HepG2 (cell line): ENCODE data around the gene BAG3. TPM values are rescaled to one million over a fixed set of nuclear protein-coding genes. Genes with fewer than 3 reads are reported as not detected.

ENCODE experiments used
- ATAC-seq: fragments of 200-7000 bp; cut with Tn5 transposase; 3 replicates; pipeline ENCODE4 v1.9.1; 2020; ENCODE audit warnings: mild to moderate bottlenecking, moderate library complexity
- BruUV-seq: library from RNA; stranded (reverse); fragments of 400-500 nt; replicated peaks from 2 replicates; lab custom pipeline; 2021; lab: Mats Ljungman, UMichigan
- CTCF ChIA-PET: fragments of 300-600 bp; formaldehyde crosslinking; extraction: SDS; loops from one replicate; lab custom pipeline; 2021; ENCODE audit warnings: low total read pairs, inconsistent platforms, low intra/inter-chr PET ratio; lab: Yijun Ruan, JAX
- POLR2A ChIA-PET: fragments of 350-600 bp; sonication (Branson Sonifier 250); formaldehyde crosslinking; loops from one replicate; lab custom pipeline; 2020; ENCODE audit warnings: antibody characterized with exemption, inconsistent platforms; lab: Yijun Ruan, JAX
- DNase-seq: peaks from one replicate; pipeline ENCODE4 v3.0.0-alpha.2; 2015; ENCODE audit warnings: low spot score
- FAIRE-seq: peaks from 3 replicates; lab custom pipeline; 2011; peaks lifted over from hg19 to GRCh38; lab: Jason Lieb, UNC
- H2AFZ ChIP-seq: one replicate; pipeline ENCODE4 v1.6.1; 2011; ENCODE audit warnings: low read length, inconsistent platforms
- H3K27ac ChIP-seq: fragments of 300-600 bp; 3 replicates; pipeline ENCODE4 v1.8.0; 2011; ENCODE audit warnings: mixed run types, mild to moderate bottlenecking, mixed read lengths, low read length, inconsistent platforms; ENCODE audit not compliant: insufficient read depth; ENCODE audit errors: extremely low read length
- H3K27me3 ChIP-seq, 2 experiments: fragments of 200-600 bp in 1 of 2; 2 replicates in 1 of 2; 3 replicates in 1 of 2; pipeline versions ENCODE4 v1.6.0 to v1.8.0; 2011; ENCODE audit warnings: low read length in 2 of 2, mild to moderate bottlenecking in 2 of 2, moderate library complexity in 2 of 2, inconsistent platforms in 1 of 2; ENCODE audit not compliant: insufficient read depth in 2 of 2, control insufficient read depth in 1 of 2
- H3K36me3 ChIP-seq, 2 experiments: fragments of 200-600 bp in 1 of 2; replicated peaks in 1 of 2; 2 replicates in 1 of 2; 3 replicates in 1 of 2; pipeline versions ENCODE4 v1.5.1 to v1.8.0; 2011; ENCODE audit warnings: low read length in 2 of 2, inconsistent platforms in 1 of 2; ENCODE audit not compliant: insufficient read depth in 2 of 2, control insufficient read depth in 1 of 2
- H3K4me1 ChIP-seq: 2 replicates; pipeline ENCODE4 v1.5.1; 2012; ENCODE audit warnings: low read length, inconsistent platforms; ENCODE audit not compliant: insufficient read depth
- H3K4me2 ChIP-seq: 2 replicates; pipeline ENCODE4 v1.6.0; 2011; ENCODE audit warnings: low read depth, low read length, inconsistent platforms
- H3K4me3 ChIP-seq, 3 experiments: fragments of 200-600 bp in 1 of 3; sonication (generic), shearing (Covaris generic) in 1 of 3; replicated peaks in 1 of 3; 2 replicates each; pipeline ENCODE4 v1.5.1; 2011 to 2016; ENCODE audit warnings: low read length in 3 of 3, inconsistent platforms in 2 of 3, low read depth in 2 of 3, mild to moderate bottlenecking in 2 of 3, control low read depth in 1 of 3, mixed read lengths in 1 of 3; ENCODE audit not compliant: insufficient read depth in 1 of 3
- H3K79me2 ChIP-seq: one replicate; pipeline ENCODE4 v1.6.1; 2011; ENCODE audit warnings: low read length, inconsistent platforms; ENCODE audit not compliant: insufficient read depth
- H3K9ac ChIP-seq: 2 replicates; pipeline ENCODE4 v1.6.0; 2011; ENCODE audit warnings: mild to moderate bottlenecking, low read depth, low read length, inconsistent platforms; ENCODE audit not compliant: insufficient read depth
- H3K9me3 ChIP-seq: 2 replicates; pipeline ENCODE4 v1.5.1; 2012; ENCODE audit warnings: mild to moderate bottlenecking, low read length
- H4K20me1 ChIP-seq: 2 replicates; pipeline ENCODE4 v1.6.0; 2011; ENCODE audit warnings: inconsistent platforms, mild to moderate bottlenecking, low read length, moderate library complexity; ENCODE audit not compliant: insufficient read depth
- FOXC1 ChIP-seq: sonication (generic); formaldehyde crosslinking; IDR thresholded peaks from 2 replicates; pipeline ENCODE4 v1.8.0; 2022; ENCODE audit warnings: mild to moderate bottlenecking, missing genetic modification reagents, borderline replicate concordance
- FOXJ3 ChIP-seq: sonication (generic); formaldehyde crosslinking; IDR thresholded peaks from 2 replicates; pipeline ENCODE4 v1.4.0; 2020; ENCODE audit warnings: missing genetic modification reagents, mild to moderate bottlenecking, borderline replicate concordance
- GZF1 ChIP-seq: sonication (generic); formaldehyde crosslinking; IDR thresholded peaks from 2 replicates; pipeline ENCODE4 v1.5.1; 2020; ENCODE audit warnings: mild to moderate bottlenecking, missing genetic modification reagents
- KDM2A ChIP-seq: sonication (generic); formaldehyde crosslinking; IDR thresholded peaks from 2 replicates; pipeline ENCODE4 v1.4.0; 2020; ENCODE audit warnings: low read depth, missing genetic modification reagents, borderline replicate concordance
- NCOR1 ChIP-seq: fragments of 200-600 bp; sonication (generic); IDR thresholded peaks from 2 replicates; pipeline ENCODE4 v1.7.0; 2017; ENCODE audit warnings: antibody characterized with exemption, low read length, borderline replicate concordance
- PHF8 ChIP-seq: sonication (generic); formaldehyde crosslinking; IDR thresholded peaks from 2 replicates; pipeline ENCODE4 v1.5.0; 2020; ENCODE audit warnings: missing genetic modification reagents
- ZBTB49 ChIP-seq: sonication (generic); formaldehyde crosslinking; IDR thresholded peaks from 2 replicates; pipeline ENCODE4 v1.4.0; 2020; ENCODE audit warnings: missing genetic modification reagents, borderline replicate concordance
- ZNF180 ChIP-seq: sonication (generic); formaldehyde crosslinking; IDR thresholded peaks from 2 replicates; pipeline ENCODE4 v1.4.0; 2020; ENCODE audit warnings: low read depth, missing genetic modification reagents, borderline replicate concordance
- ZNF3 ChIP-seq: IDR thresholded peaks from 2 replicates; pipeline ENCODE4 v1.7.0; 2017; ENCODE audit warnings: inconsistent platforms
- ZNF570 ChIP-seq: sonication (generic); formaldehyde crosslinking; IDR thresholded peaks from 2 replicates; pipeline ENCODE4 v1.4.0; 2020; ENCODE audit warnings: mild to moderate bottlenecking, missing genetic modification reagents, borderline replicate concordance
- ZNF574 ChIP-seq: sonication (generic); formaldehyde crosslinking; IDR thresholded peaks from 2 replicates; pipeline ENCODE4 v1.4.0; 2020; ENCODE audit warnings: missing genetic modification reagents
- ZNF766 ChIP-seq: sonication (generic); formaldehyde crosslinking; IDR thresholded peaks from 2 replicates; pipeline ENCODE4 v1.5.0; 2020; ENCODE audit warnings: missing genetic modification reagents, borderline replicate concordance
- ZNF782 ChIP-seq: sonication (generic); formaldehyde crosslinking; IDR thresholded peaks from 2 replicates; pipeline ENCODE4 v1.4.0; 2020; ENCODE audit warnings: missing genetic modification reagents, mild to moderate bottlenecking, borderline replicate concordance
- ZSCAN12 ChIP-seq: sonication (generic); formaldehyde crosslinking; IDR thresholded peaks from 2 replicates; pipeline ENCODE4 v1.9.0; 2021; ENCODE audit warnings: mild to moderate bottlenecking, missing genetic modification reagents
- WGBS: methylation state at CpG from one replicate; pipeline ENCODE4 v1.1.6; 2017; ENCODE audit warnings: low lambda C conversion rate; 5-methylcytosine and 5-hydroxymethylcytosine counted together
- in situ Hi-C: cut with HindIII; loops from 2 replicates; pipeline ENCODE4 v1.10.0; 2017; ENCODE audit warnings: low pct_unique_long_range_greater_than_20kb; ENCODE audit not compliant: extremely low pct_ligation_motif_present
- intact Hi-C: fragments of 100-400 bp; cut with micrococcal nuclease; formaldehyde crosslinking; loops from one replicate; pipeline ENCODE4 v1.10.0; 2022; ENCODE audit not compliant: unreplicated experiment
- polyA plus RNA-seq, 8 experiments: library from polyadenylated mRNA; depleted of rRNA in 3 of 8; stranded (reverse) in 7 of 8; unstranded in 1 of 8; fragments of >200 nt; fragmentation: Illumina TruSeq in 4 of 8; extraction: Trizol in 4 of 8; gene quantifications; 2 replicates each; pipeline versions ENCODE4 v1.2.1 to v1.2.3, GENCODE V29; 2011 to 2016; ENCODE audit warnings: low read depth in 4 of 8, missing spikeins in 1 of 8, mixed read lengths in 1 of 8; ENCODE audit not compliant: insufficient read depth in 1 of 8
- total RNA-seq, 5 experiments: library from RNA; depleted of rRNA; stranded (reverse); fragments of >200 nt; fragmentation: Illumina TruSeq; extraction: Trizol; gene quantifications; 2 replicates each; pipeline ENCODE4 v1.2.3, GENCODE V29; 2016; ENCODE audit warnings: low read depth in 1 of 5

BAG3 gene
- total and polyA plus RNA-seq, 2 of the 13 experiments (the other 11 are each of a cell fraction or from before 2014, with no cell fraction given), result 2.9 to 6.7 TPM

- FAIRE-seq (no peak), ATAC-seq (no peak), DNase-seq (no peak)
- TF ChIP-seq FOXJ3 (CRISPR knock-in tag), result no peak
- no peak for TF ChIP-seq ZNF180
- TF ChIP-seq ZBTB49 (CRISPR knock-in tag), result no peak
- no peak for TF ChIP-seq GZF1 (CRISPR knock-in tag)
- no peak for TF ChIP-seq ZNF766 (CRISPR knock-in tag)
- TF ChIP-seq ZNF782 (CRISPR knock-in tag), result no peak
- no peak for TF ChIP-seq ZSCAN12 (CRISPR knock-in tag)
- TF ChIP-seq ZNF3 (CRISPR knock-in tag), result no peak
- TF ChIP-seq FOXC1 (CRISPR knock-in tag), result no peak
- TF ChIP-seq KDM2A, result no peak
- no peak for TF ChIP-seq ZNF570 (CRISPR knock-in tag)
- TF ChIP-seq NCOR1, result no peak
- TF ChIP-seq ZNF574 (CRISPR knock-in tag), result no peak
- TF ChIP-seq PHF8 (CRISPR knock-in tag), result no peak
- no peaks in the 10 kb centered on the region for H3K79me2 ChIP-seq
- CTCF ChIA-PET, result no interaction called here
- intact Hi-C loops (no loop called here), in situ Hi-C loops (no loop called here)
- no peak overlapping the region for H3K9ac ChIP-seq
- POLR2A ChIA-PET, result no interaction called here
- H2AFZ ChIP-seq, result no peak overlapping the region
- WGBS, result 85% methylated on average over 2 of the region's 2 CpGs
- no peak overlapping the region for H3K4me2 ChIP-seq
- H3K27ac ChIP-seq, result no peak overlapping the region
- 0 out of 2 replicates have a peak, but pooled peaks cover 3% of the 10 kb centered on the region for H3K9me3 ChIP-seq
- peaks cover 6% of the 10 kb centered on the region; the same call in 1 of the 2 replicates for H3K4me1 ChIP-seq
- H3K27me3 ChIP-seq, result peaks cover 0 to 4% of the 10 kb centered on the region in 2 experiments; a peak in 1 of 5 replicates
- no peaks in the 10 kb centered on the region for H3K36me3 ChIP-seq
- H4K20me1 ChIP-seq, result no peaks in the 10 kb centered on the region
- no TSS peak for BruUV-seq
- H3K4me3 ChIP-seq, result no peak overlapping the region
These were observed 51.4 kb downstream of the BAG3 start for GRCh38 chr10:119702583-119702982.
